Endothelial cell of umbilical vein (primary cell): ENCODE results near the gene HCK. TPM values are rescaled to one million over a fixed set of nuclear protein-coding genes. Genes with fewer than 3 reads are reported as not detected.

Source experiments
- BruUV-seq: library from RNA; stranded (reverse); fragments of 400-500 nt; replicated peaks from 2 replicates; lab custom pipeline; 2021; lab: Mats Ljungman, UMichigan
- CTCF ChIA-PET: fragments of 300-600, 350-600 bp; sonication (Branson Sonifier 250); formaldehyde crosslinking; loops from one replicate; lab custom pipeline; 2021; ENCODE audit warnings: antibody characterized with exemption, inconsistent platforms; lab: Charles Lee
- POLR2A ChIA-PET: fragments of 300-600, 350-600 bp; sonication (Branson Sonifier 250); formaldehyde crosslinking; loops from one replicate; lab custom pipeline; 2021; ENCODE audit warnings: antibody characterized with exemption, inconsistent platforms; lab: Charles Lee
- DNase-seq: peaks from one replicate; pipeline ENCODE4 v3.0.0-alpha.2; 2011; ENCODE audit warnings: low read depth, low spot score
- FAIRE-seq: peaks from 2 replicates; lab custom pipeline; 2011; peaks lifted over from hg19 to GRCh38; lab: Jason Lieb, UNC
- H2AFZ ChIP-seq: 2 replicates; pipeline ENCODE4 v1.6.0; 2012; ENCODE audit warnings: low read depth, low read length, control low read depth, inconsistent platforms
- H3K27ac ChIP-seq: 2 replicates; pipeline ENCODE4 v1.5.1; 2011; ENCODE audit warnings: low read depth, mild to moderate bottlenecking, control low read depth, low read length, moderate library complexity; ENCODE audit not compliant: insufficient read depth
- H3K27me3 ChIP-seq, 2 experiments: 2 replicates each; pipeline versions ENCODE4 v1.6.0 to v1.6.1; 2011; ENCODE audit warnings: low read length in 2 of 2, mixed read lengths in 1 of 2; ENCODE audit not compliant: control insufficient read depth in 2 of 2, insufficient read depth in 2 of 2
- H3K36me3 ChIP-seq, 2 experiments: 2 replicates in 1 of 2; 3 replicates in 1 of 2; pipeline ENCODE4 v1.5.1; 2011; ENCODE audit warnings: low read length in 2 of 2, mild to moderate bottlenecking in 1 of 2, moderate library complexity in 1 of 2; ENCODE audit not compliant: control insufficient read depth in 2 of 2, insufficient read depth in 2 of 2; ENCODE audit errors: extremely low read depth in 1 of 2
- H3K4me1 ChIP-seq: 3 replicates; pipeline ENCODE4 v1.5.1; 2011; ENCODE audit warnings: mild to moderate bottlenecking, low read length; ENCODE audit not compliant: control insufficient read depth, insufficient read depth; ENCODE audit errors: extremely low read depth
- H3K4me2 ChIP-seq: 2 replicates; pipeline ENCODE4 v1.6.1; 2011; ENCODE audit warnings: low read length, control low read depth, mixed read lengths; ENCODE audit not compliant: insufficient read depth
- H3K4me3 ChIP-seq, 3 experiments: fragments of 200-600 bp in 1 of 3; sonication (generic), shearing (Covaris generic) in 1 of 3; replicated peaks in 1 of 3; 2 replicates each; pipeline ENCODE4 v1.5.1; 2011 to 2016; ENCODE audit warnings: control low read depth in 3 of 3, low read length in 3 of 3, mild to moderate bottlenecking in 2 of 3, inconsistent platforms in 1 of 3, low read depth in 1 of 3, moderate library complexity in 1 of 3; ENCODE audit not compliant: insufficient read depth in 1 of 3
- H3K79me2 ChIP-seq: 2 replicates; pipeline ENCODE4 v1.6.0; 2012; ENCODE audit warnings: low read length, inconsistent platforms; ENCODE audit not compliant: control insufficient read depth, insufficient read depth
- H3K9ac ChIP-seq: replicated peaks from 2 replicates; pipeline ENCODE3; 2011; ENCODE audit warnings: low read length, control low read depth; ENCODE audit not compliant: insufficient read depth; ENCODE audit errors: extremely low read depth
- H3K9me1 ChIP-seq: replicated peaks from 3 replicates; pipeline ENCODE4 v1.6.0; 2011; ENCODE audit warnings: mild to moderate bottlenecking, low read length; ENCODE audit not compliant: control insufficient read depth, insufficient read depth; ENCODE audit errors: extremely low read depth
- H3K9me3 ChIP-seq: replicated peaks from 2 replicates; pipeline ENCODE4 v1.5.1; 2012; ENCODE audit warnings: low read length, inconsistent platforms; ENCODE audit not compliant: control insufficient read depth, insufficient read depth
- H4K20me1 ChIP-seq: replicated peaks from 2 replicates; pipeline ENCODE3; 2011; ENCODE audit warnings: mild to moderate bottlenecking, low read length; ENCODE audit not compliant: control insufficient read depth, insufficient read depth; ENCODE audit errors: extremely low read depth
- CTCF ChIP-seq, 2 donors: IDR thresholded peaks; 1 replicate in 1 of 2; 2 replicates in 1 of 2; pipeline ENCODE4 v1.5.1; 2011; ENCODE audit warnings: low read length in 2 of 2, mild to moderate bottlenecking in 2 of 2, moderate library complexity in 2 of 2, control low read depth in 1 of 2, inconsistent platforms in 1 of 2, low read depth in 1 of 2; ENCODE audit not compliant: insufficient read depth in 1 of 2; ENCODE audit errors: extremely low read depth in 1 of 2
- EZH2 ChIP-seq: IDR thresholded peaks from 2 replicates; pipeline ENCODE4 v1.6.1; 2012; ENCODE audit warnings: borderline replicate concordance, low read depth, mild to moderate bottlenecking, moderate library complexity, low read length, inconsistent platforms; ENCODE audit not compliant: severe bottlenecking
- GATA2 ChIP-seq: IDR thresholded peaks from 2 replicates; pipeline ENCODE4 v1.7.0; 2011; ENCODE audit warnings: low read depth, mild to moderate bottlenecking, moderate library complexity, mixed read lengths, low read length; ENCODE audit not compliant: insufficient read length, insufficient read depth
- JUN ChIP-seq: IDR thresholded peaks from 2 replicates; pipeline ENCODE4 v1.6.1; 2011; ENCODE audit warnings: borderline replicate concordance, low read depth; ENCODE audit not compliant: insufficient read length, insufficient read depth
- MAX ChIP-seq: IDR thresholded peaks from 2 replicates; pipeline ENCODE4 v1.6.1; 2011; ENCODE audit not compliant: insufficient read depth, insufficient read length
- MYC ChIP-seq: IDR thresholded peaks from one replicate; pipeline ENCODE4 v1.6.1; 2011; ENCODE audit warnings: mild to moderate bottlenecking, low read depth, low read length
- POLR2A ChIP-seq: IDR thresholded peaks from 2 replicates; pipeline ENCODE4 v1.6.1; 2012; ENCODE audit warnings: low read depth, mild to moderate bottlenecking, control low read depth, low read length
- POLR2AphosphoS5 ChIP-seq: IDR thresholded peaks from 2 replicates; pipeline ENCODE4 v1.6.1; 2012; ENCODE audit warnings: low read depth, mild to moderate bottlenecking, control low read depth, low read length, moderate library complexity; ENCODE audit not compliant: insufficient read depth
- dilution Hi-C: fragments of 300-500 bp; cut with MboI; formaldehyde crosslinking; loops from one replicate; pipeline ENCODE4 v1.15.0; 2019; ENCODE audit warnings: low sequenced_read_pairs; ENCODE audit not compliant: extremely low pct_ligation_motif_present
- intact Hi-C: fragments of 100-400 bp; cut with micrococcal nuclease; formaldehyde crosslinking; loops from one replicate; pipeline ENCODE4 v1.10.0; 2022
- polyA plus RNA-seq, 4 experiments: library from polyadenylated mRNA; depleted of rRNA in 3 of 4; stranded (reverse) in 3 of 4; unstranded in 1 of 4; fragments of >200 nt; gene quantifications; 2 replicates each; pipeline versions ENCODE4 v1.2.1 to v1.2.3, GENCODE V29; 2011 to 2012; ENCODE audit warnings: missing spikeins in 1 of 4
- total RNA-seq: library from RNA; stranded (reverse); gene quantifications from 2 replicates; pipeline ENCODE4 v1.2.3, GENCODE V29; 2021

Gene HCK
- total and polyA plus RNA-seq, 2 donors (not counting 3 experiments of a cell fraction or from before 2014, with no cell fraction given) = not detected

- POLR2A ChIA-PET = no interaction called here
- Histone ChIP-seq H3K36me3 (no peaks in the 10 kb centered on the region), H3K9me1 (no peaks in the 10 kb centered on the region), H3K27me3 (peaks cover 3 to 8% of the 10 kb centered on the region in 2 experiments), H2AFZ (no peak overlapping the region), H3K79me2 (no peaks in the 10 kb centered on the region), H3K4me3 (no peak overlapping the region), H3K27ac (no peak overlapping the region), H3K4me1 (peaks cover 3% of the 10 kb centered on the region), H3K4me2 (no peak overlapping the region), H3K9me3 (no peaks in the 10 kb centered on the region), H4K20me1 (no peaks in the 10 kb centered on the region), H3K9ac (no peak overlapping the region)
- DNase-seq (no peak), FAIRE-seq (no peak)
- intact Hi-C loops = no loop called here
- dilution Hi-C loops = no loop called here
- no TSS peak for BruUV-seq
- TF ChIP-seq POLR2AphosphoS5 = no peak
- TF ChIP-seq MAX = no peak
- no peak for TF ChIP-seq MYC
- TF ChIP-seq POLR2A = no peak
- TF ChIP-seq EZH2 = no peak
- TF ChIP-seq CTCF (IDR thresholded peaks at IDR 0.05; ENCODE audit: extremely low read depth in 1 of 2, insufficient read depth in 1 of 2, low read depth in 1 of 2, low read length in 2 of 2) = no peak
- no peak for TF ChIP-seq JUN
- no peak for TF ChIP-seq GATA2
- CTCF ChIA-PET = interaction anchor here (0.7 to 1.1 kb wide), 3 partner anchors 11 to 40 kb away, joined by 3 to 5 read pairs (median 3); no protein-coding TSS in a partner anchor
Measured at GRCh38 chr20:32071395-32072167, 19.5 kb downstream of the HCK start.
